Fibroblast of mammary gland (primary cell): ENCODE results near the gene ZNF598.

Source experiments
- DNase-seq: peaks from one replicate; pipeline ENCODE4 v3.0.0-alpha.2; 2010; ENCODE audit warnings: low read depth
- H3K4me3 ChIP-seq: 2 replicates; pipeline ENCODE4 v1.5.1; 2011; ENCODE audit warnings: low read depth, mild to moderate bottlenecking, low read length, moderate library complexity; ENCODE audit not compliant: control insufficient read depth
- CTCF ChIP-seq: conservative IDR thresholded peaks from 2 replicates; pipeline ENCODE4 v1.5.1; 2011; ENCODE audit warnings: low read depth, low read length, inconsistent platforms; ENCODE audit not compliant: control insufficient read depth, insufficient read depth

The ZNF598 gene

DNA sequence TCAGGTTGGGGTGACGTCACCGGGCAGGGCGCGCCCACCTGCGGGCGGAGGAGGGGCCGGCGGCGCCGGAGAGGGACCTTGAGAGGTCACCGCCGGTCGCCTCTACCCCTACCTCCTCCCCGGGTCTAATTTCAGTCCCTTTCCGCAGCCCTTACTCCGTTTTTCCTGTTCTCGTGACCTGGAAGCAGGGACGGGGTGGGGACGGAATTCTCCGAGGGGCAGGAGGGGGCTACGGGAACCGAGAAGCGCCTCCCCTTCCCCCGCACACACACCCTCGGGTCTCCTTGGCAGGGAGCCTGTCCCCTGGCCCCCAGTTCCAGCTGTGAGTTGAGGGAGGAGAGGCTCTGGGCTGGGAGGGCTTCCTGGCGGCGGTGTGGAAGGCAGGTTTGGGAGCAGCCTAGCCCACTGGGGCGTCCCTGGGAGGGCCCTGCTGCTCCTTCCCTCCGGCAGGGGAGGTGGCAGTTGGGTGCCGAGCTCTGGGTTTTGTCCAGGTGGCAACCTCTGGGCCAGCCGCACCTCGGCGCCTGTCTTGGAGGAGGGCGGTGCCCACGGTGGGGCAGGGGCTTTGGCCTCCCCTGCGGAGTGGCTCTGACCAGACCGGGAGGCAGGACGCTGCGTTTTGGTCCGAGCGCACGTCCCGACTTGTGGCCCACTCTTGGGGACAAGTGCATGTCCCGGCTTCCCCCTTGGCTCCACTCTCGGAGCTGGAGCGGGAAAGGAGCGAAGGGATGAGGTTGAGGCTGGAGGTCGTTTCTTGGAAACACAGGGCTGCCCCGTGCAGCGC, 19.1 kb downstream of the ZNF598 start:
- no peak overlapping the region for H3K4me3 ChIP-seq
- DNase-seq: no peak
- TF ChIP-seq CTCF: no peak

- DNase-seq: no peak
- no peak for TF ChIP-seq CTCF
- H3K4me3 ChIP-seq: no peak overlapping the region
These were observed 19.6 kb downstream of the ZNF598 start for GRCh38 chr16:1990101-1990350.

DNA sequence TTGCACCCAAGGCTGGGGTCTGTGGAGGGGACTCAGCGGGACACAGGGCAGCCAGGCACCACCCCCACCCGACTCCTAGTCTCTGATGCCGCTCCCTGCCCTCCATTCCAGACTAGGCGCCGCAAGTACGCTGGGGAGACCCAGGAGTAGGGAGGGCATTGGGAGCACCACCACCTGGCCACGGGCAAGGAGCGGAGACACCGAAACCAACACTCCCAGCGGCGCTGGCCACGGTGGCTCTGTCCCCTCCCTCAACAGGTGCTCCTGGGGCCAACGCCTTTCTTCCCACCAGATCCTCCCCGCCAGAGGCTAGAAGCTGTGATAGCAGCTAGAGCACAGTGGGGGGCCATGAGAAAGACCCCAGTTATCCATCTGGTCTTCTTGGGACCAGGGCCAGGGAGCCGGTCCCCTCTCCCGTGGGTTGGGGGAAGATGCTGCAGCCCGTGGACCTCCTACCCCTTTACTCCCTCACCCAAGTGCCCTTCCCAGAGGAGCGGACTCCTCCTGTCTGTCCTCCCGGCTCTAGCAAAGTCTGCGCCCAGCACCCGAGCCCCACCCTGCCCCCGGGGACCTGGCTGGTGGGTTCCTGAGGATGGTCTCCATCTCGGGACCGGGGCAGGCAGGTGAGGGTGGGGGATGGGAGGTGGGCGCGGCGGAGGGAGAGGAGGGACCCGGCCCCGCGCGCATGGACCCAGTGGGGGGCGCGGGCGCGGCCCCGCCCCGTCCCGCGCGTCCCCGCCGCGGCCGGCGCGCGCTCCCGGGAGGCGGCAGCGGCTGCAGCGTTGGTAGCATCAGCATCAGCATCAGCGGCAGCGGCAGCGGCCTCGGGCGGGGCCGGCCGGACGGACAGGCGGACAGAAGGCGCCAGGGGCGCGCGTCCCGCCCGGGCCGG, 20.2 kb downstream of the ZNF598 start, which contains the start of gene SYNGR3:
Gene SYNGR3, plus strand, starts transcription at position 762 of the 892 bp plus-strand sequence. CDS start 133 bp downstream, outside the sequence.
- no peak for DNase-seq
- H3K4me3 ChIP-seq: no peak within 1 kb of the TSS
- TF ChIP-seq CTCF: no peak

DNA sequence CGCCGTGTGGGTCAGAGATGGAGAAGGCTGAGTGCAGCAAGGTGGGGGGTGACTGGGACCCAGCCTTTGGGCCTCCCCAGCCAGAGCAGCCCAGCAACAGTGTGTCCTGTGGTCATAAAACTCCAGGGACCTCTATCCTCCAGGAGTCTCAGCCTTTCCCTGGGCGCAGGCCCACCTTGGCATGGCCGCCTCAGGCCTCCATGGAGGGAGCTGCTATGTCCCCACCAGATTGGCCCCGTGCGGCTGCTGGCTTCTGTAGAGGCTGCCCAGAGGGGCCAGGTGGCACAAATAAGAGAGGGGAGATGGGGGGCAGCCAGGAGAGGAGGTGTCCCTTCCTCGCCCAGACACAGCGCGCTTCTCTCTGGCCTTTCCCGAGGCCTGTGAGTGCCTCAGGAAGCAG, 22.4 kb downstream of the ZNF598 start:
- DNase-seq: no peak
- no peak for TF ChIP-seq CTCF
- H3K4me3 ChIP-seq: no peak overlapping the region

DNA sequence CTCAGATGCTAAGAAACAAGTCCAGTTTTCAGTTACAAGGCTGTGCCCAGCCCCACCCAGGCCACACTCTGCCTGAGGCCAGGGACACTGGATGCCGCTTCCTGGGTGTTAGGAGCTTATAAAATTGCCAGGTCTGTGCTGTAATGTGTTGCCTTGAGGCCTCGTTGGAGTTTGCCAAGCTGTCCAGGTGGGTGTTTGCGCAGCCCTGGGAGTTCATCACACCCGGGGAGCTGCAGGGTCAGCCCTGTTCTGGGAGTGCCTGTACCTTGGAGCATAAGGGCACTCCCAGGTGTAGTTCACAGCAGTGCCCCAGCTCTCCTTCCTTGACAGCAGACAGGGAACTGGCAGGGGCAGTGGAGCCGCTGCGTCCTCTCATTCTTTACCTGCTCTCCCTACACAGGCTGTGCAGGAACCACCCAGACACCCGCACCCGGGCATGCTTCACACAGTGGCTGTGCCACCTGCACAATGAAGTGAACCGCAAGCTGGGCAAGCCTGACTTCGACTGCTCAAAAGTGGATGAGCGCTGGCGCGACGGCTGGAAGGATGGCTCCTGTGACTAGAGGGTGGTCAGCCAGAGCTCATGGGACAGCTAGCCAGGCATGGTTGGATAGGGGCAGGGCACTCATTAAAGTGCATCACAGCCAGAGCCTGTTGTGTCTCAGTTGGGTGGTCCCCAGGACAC, 24.0 kb downstream of the ZNF598 start:
- DNase-seq: no peak
- no peak for TF ChIP-seq CTCF
- H3K4me3 ChIP-seq: no peak overlapping the region

DNA sequence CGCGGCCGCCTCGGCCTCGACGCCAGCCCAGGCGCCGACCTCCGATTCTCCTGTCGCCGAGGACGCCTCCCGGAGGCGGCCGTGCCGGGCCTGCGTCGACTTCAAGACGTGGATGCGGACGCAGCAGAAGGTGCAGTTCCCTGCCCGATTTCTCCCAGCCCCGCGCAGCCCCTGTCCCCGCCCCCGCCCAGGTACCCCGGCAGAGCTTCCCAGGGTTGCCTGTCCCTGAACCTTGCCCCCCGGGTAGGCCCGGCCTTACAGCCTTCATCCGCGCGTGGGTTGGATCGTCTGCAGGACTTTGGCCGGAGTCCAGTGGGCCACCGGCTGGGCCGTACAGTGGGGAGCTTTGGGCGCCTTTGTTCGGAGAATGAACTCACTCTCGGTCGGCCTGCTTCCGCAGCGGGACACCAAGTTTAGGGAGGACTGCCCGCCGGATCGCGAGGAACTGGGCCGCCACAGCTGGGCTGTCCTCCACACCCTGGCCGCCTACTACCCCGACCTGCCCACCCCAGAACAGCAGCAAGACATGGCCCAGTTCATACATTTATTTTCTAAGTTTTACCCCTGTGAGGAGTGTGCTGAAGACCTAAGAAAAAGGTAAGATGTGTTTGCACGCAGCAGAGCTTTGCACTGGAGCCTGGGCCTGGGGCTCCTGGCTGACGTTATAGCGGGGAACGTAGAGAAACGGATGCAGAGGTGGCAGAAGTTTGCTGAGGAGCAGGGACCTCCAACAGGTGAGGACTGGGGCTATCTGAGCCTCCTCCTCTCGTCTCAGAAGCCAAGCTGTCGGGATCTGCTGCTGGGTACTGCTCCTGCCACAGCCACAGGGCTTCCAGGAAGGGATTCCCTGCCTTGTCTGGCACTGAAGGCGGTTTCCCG, 25.0 kb downstream of the ZNF598 start:
- TF ChIP-seq CTCF: no peak
- no peak for DNase-seq
- H3K4me3 ChIP-seq: peak overlapping the region; percentile 70
